Measurements from ENCODE around the gene FRMD4A.

GRCh38 chr10:14074062-14074884, 256.5 kb downstream of the FRMD4A start:
- TF ChIP-seq CTCF (IDR thresholded peaks at IDR 0.05; ENCODE audit: low read depth, low read length, poor library complexity, severe bottlenecking) = no peak
- TF ChIP-seq EZH2phosphoT487 (IDR thresholded peaks at IDR 0.05; ENCODE audit: borderline replicate concordance, low read length) = no peak
